K562 (cell line): ENCODE data around the gene RASSF3. TPM values are rescaled to one million over a fixed set of nuclear protein-coding genes. Genes with fewer than 3 reads are reported as not detected.

ENCODE experiments used
- CCNT2 ChIP-seq: IDR thresholded peaks from 2 replicates; pipeline ENCODE4 v1.6.1; 2011; ENCODE audit warnings: borderline replicate concordance, low read depth, mild to moderate bottlenecking, moderate library complexity, mixed read lengths, low read length; ENCODE audit not compliant: insufficient read length; ENCODE audit errors: extremely low read depth
- MXI1 ChIP-seq: IDR thresholded peaks from 2 replicates; pipeline ENCODE4 v1.6.1; 2011; ENCODE audit warnings: low read depth, mild to moderate bottlenecking, improper control_type of control experiment, low read length
- MYC ChIP-seq, 2 experiments: fragments of 250-450 bp in 1 of 2; sonication (Bioruptor Pico) in 1 of 2; IDR thresholded peaks; 2 replicates each; pipeline versions ENCODE4 v1.5.1 to v1.6.1; 2012 to 2021; ENCODE audit warnings: low read depth in 2 of 2, borderline replicate concordance in 1 of 2, improper control_type of control experiment in 1 of 2, low read length in 1 of 2, mild to moderate bottlenecking in 1 of 2, moderate library complexity in 1 of 2
- PRDM10 ChIP-seq: fragments of 450-650 bp; IDR thresholded peaks from 2 replicates; pipeline ENCODE4 v1.6.1; 2018; ENCODE audit not compliant: partially characterized antibody
- SMARCA5 ChIP-seq: fragments of 450-650 bp; IDR thresholded peaks from 2 replicates; pipeline ENCODE4 v1.6.1; 2016
- SMARCE1 ChIP-seq: fragments of 450-650 bp; IDR thresholded peaks from 2 replicates; pipeline ENCODE4 v1.7.1; 2016; ENCODE audit warnings: mild to moderate bottlenecking
- SPI1 ChIP-seq: IDR thresholded peaks from 2 replicates; pipeline ENCODE4 v1.6.1; 2011; ENCODE audit warnings: low read depth, low read length, control low read depth, borderline replicate concordance
- STAT6 ChIP-seq: sonication (generic); formaldehyde crosslinking; IDR thresholded peaks from 2 replicates; pipeline ENCODE4 v1.8.1; 2023; ENCODE audit warnings: mild to moderate bottlenecking, missing genetic modification reagents
- TEAD4 ChIP-seq, 2 experiments: sonication (generic) in 1 of 2; formaldehyde crosslinking in 1 of 2; IDR thresholded peaks; 2 replicates each; pipeline versions ENCODE4 v1.6.1 to v1.8.0; 2012 to 2022; ENCODE audit warnings: borderline replicate concordance in 1 of 2, inconsistent platforms in 1 of 2, low read length in 1 of 2, mild to moderate bottlenecking in 1 of 2, missing genetic modification reagents in 1 of 2
- U2AF1 ChIP-seq: fragments of 200-400 bp; formaldehyde crosslinking; optimal IDR thresholded peaks from 2 replicates; pipeline ENCODE3; 2017; ENCODE audit warnings: mild to moderate bottlenecking, low read depth, low read length, moderate library complexity
- ZC3H11A ChIP-seq: IDR thresholded peaks from 2 replicates; pipeline ENCODE4 v1.6.1; 2012; ENCODE audit warnings: low read depth, low read length, improper control_type of control experiment
- ZNF583 ChIP-seq: fragments of 250-450 bp; sonication (Bioruptor Pico); IDR thresholded peaks from 2 replicates; pipeline ENCODE4 v1.4.0; 2020
- polyA plus RNA-seq, 8 experiments: library from polyadenylated mRNA; depleted of rRNA in 4 of 8; stranded (reverse) in 5 of 8; unstranded in 3 of 8; fragments of >200 nt; fragmentation: Nextera tagmentation in 2 of 8; fragmentation: Illumina TruSeq in 1 of 8; extraction: Ambion mirVana in 2 of 8; extraction: Trizol in 1 of 8; gene quantifications; 2 replicates each; pipeline versions ENCODE4 v1.2.1 to v1.2.3, GENCODE V29; 2011 to 2014; ENCODE audit warnings: inconsistent platforms in 1 of 8, missing spikeins in 1 of 8
- total RNA-seq, 7 experiments: library from RNA; depleted of rRNA in 6 of 7; stranded (reverse); fragments of >200 nt in 6 of 7; fragmentation: Illumina TruSeq in 2 of 7; extraction: Trizol in 2 of 7; gene quantifications; 2 replicates each; pipeline versions ENCODE4 v1.2.1 to v1.2.3, GENCODE V29; 2011 to 2021; ENCODE audit warnings: low replicate concordance in 1 of 7
- TF ChIP-seq, protein P1 (sequence below): sonication (generic); formaldehyde crosslinking; IDR thresholded peaks from 2 replicates; pipeline ENCODE4 v1.8.0; 2022; ENCODE audit warnings: missing genetic modification reagents, mild to moderate bottlenecking, moderate library complexity, borderline replicate concordance
- TF ChIP-seq, protein P2 (sequence below): fragments of 450-650 bp; formaldehyde crosslinking; IDR thresholded peaks from 2 replicates; pipeline ENCODE4 v1.4.0; 2020; ENCODE audit warnings: mild to moderate bottlenecking, moderate library complexity

The RASSF3 gene
- total and polyA plus RNA-seq, 9 of the 15 experiments (the other 6 are each of a cell fraction or from before 2014, with no cell fraction given), result 3.7 to 39.2 (median 20.2) TPM

DNA sequence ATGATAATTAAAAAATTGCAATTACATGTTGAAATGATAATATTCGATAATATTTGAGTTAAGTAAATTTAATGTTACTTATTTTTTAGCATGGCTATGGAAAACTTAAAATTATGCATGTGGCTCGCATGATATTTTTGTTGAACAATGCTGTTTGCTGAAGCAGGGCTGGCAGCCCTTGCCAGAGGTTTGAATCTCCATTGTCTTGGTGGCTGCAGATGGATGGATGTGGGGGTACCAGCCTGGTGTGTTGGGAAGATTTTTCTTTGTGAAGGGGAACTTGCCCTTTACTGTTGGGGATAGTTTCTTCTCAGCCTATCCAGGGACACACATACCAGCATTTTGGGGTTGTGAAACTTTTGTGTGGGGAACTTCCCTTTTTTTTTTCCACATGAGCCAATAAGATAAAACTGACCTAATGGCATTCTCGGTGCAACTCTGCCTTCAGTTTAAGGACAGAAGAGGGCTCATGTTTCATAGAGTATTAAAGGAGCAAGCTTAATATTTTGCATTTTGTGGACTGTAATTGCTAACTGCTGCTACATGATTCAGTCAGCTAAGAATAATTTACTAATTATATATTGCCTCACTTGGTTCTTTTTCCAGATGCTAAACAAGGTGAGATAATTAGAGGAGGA is 8.8 kb downstream of the RASSF3 start (continued):
- TF ChIP-seq PRDM10 (peak; percentile 45), SMARCE1 (peak; percentile 91), MXI1 (no peak), ZNF583 (CRISPR knock-in tag) (no peak), ZC3H11A (no peak), CCNT2 (no peak), U2AF1 (no peak), MYC (IDR thresholded peaks at IDR 0.05; ENCODE audit: low read depth, low read length) (0 out of 2 replicates have a peak, but pooled peaks have one; percentile 34), MYC (CRISPR knock-in tag; IDR thresholded peaks at IDR 0.05; ENCODE audit: borderline replicate concordance, low read depth) (no peak), STAT6 (CRISPR knock-in tag) (no peak), TEAD4 (IDR thresholded peaks at IDR 0.05; ENCODE audit: low read length) (peak; percentile 89), TEAD4 (CRISPR knock-in tag; IDR thresholded peaks at IDR 0.05; ENCODE audit: borderline replicate concordance) (no peak), SMARCA5 (no peak), SPI1 (peak; percentile 92)
- TF ChIP-seq, protein P1, sequence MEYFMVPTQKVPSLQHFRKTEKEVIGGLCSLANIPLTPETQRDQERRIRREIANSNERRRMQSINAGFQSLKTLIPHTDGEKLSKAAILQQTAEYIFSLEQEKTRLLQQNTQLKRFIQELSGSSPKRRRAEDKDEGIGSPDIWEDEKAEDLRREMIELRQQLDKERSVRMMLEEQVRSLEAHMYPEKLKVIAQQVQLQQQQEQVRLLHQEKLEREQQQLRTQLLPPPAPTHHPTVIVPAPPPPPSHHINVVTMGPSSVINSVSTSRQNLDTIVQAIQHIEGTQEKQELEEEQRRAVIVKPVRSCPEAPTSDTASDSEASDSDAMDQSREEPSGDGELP (CRISPR knock-in tag), result no peak
- TF ChIP-seq, protein P2, sequence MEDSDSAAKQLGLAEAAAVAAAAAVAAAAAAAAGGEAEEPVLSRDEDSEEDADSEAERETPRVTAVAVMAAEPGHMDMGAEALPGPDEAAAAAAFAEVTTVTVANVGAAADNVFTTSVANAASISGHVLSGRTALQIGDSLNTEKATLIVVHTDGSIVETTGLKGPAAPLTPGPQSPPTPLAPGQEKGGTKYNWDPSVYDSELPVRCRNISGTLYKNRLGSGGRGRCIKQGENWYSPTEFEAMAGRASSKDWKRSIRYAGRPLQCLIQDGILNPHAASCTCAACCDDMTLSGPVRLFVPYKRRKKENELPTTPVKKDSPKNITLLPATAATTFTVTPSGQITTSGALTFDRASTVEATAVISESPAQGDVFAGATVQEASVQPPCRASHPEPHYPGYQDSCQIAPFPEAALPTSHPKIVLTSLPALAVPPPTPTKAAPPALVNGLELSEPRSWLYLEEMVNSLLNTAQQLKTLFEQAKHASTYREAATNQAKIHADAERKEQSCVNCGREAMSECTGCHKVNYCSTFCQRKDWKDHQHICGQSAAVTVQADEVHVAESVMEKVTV (CRISPR knock-in tag), result no peak
